Stimulated activated naive CD4-positive, alpha-beta T cell (primary cell): ENCODE data around the gene FOXF1.

Experiments
- DNase-seq, 6 experiments: peaks; one replicate each; lab custom pipeline; 2025; lab: John Stamatoyannopoulos, UW

FOXF1 gene

DNA sequence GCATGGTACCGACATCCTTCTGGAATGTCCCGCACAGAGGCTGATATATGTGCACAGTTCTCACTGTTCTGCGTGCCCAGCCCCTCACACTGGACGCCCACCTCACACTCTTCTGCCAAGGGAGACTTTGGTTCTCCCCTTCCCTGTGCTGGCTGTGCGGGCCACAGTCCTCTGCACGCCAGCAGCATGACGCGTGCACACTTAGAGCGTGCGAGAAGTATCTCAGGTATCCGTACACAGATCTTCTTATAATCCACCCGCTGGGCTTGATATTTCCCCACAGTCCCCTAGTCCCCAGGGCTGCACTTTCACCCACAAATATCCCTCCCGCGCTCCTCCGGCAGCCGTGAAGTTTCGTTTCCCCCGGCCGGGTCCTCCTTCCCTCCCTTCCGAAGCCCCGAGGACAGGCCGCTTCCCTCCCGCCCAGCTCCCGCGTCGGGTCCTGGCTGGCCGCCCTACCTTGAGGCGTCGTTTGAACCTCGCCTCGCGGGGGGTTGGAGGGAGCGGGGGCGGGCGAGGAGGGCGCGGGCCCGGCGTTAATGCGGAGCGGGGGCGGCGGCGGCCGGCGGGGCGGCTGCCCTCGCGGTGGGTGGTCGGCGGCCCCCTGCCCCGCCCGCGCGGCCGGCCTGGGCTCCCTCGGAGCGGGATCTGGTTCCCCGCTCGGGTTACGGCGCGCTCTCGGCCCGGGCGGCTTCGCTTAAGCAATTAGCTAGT is 5.0 kb upstream of the FOXF1 start:
- DNase-seq, result no peak

DNA sequence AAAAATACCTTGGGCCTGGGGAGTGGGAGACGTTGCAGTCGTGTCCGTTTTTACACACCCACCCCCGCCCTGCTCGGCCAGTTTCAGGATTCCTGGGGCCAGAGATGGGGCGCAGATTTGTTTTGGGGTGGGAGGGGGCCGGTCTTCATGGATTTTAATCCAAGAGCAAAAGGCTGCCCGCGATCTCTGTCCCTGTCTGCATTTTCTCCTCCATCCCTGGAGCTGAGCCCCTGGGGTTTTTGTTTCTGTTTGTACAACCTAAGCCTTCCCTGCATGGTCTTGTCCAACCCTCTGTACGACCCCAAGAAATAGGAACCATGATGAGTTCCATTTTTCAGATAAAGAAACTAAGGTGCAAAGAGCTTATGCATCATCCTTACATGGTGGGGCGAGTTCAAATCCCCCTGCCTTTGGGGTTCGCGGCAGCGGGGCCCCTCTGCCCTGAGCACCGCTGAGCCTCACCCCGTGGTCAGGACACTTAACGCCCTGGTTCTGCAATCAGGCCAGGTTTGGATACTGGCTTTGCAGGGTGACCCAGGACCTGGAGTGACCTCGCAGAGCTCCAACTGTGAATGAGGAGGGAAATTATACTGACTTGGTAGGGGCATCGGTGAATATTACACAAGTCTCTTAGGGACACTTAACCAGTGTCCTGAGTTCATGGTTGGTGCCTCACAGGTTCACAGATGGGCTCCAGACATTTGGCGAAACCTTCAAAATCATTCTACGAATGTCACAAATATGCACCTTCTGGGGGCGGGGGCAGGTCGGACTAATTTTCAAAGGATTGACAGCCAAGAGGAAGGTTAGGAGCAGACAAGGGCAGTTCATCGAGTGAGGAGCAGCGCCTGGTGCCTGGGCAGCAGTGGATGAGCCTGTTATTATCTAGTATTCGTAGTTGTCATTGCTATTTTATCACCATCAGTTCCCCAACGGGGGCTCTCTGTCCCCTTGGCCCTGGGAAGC is 4.1 kb upstream of the FOXF1 start:
- DNase-seq, result no peak

DNA sequence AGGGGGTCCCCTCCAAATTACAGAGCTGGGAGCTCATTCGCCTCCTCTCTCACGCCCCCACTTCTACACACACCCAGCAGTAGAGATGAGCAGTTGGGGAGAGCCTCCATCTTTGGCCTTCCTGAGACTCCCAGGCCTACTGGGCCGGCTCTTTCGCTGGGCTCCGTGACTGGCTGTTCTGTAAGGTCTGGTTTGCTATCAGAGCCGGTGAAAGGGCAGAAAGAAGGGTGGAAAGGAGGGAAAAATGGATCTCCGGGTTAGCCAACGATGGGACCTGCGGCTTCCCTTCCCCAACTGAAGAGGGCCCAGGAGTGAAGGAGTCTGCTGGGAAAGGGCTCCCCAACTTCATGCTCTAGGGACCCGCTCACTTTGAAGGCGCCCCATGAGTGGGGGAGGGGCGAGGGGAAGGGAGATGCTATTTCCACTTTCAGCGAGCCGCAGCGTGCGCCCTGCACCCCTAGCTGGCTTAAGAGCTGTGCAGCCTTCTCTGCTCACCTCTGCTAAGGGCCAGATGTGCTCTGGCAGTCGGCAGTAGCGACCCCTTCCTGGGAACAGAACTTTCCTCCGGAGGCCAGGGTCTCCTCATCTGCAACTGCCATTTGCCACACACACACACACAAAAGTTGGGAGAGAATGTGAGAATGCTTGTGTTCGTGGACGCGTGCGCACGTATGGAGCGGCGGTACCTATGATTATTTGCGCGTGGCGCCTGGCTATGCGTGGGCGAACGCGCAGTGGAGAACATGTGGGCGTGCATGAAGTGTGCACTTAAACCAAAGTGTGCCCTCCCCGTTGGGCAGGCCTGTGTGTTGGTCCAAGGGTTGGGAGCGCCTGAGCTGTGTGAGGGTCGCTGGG is 2.9 kb upstream of the FOXF1 start:
- DNase-seq, result no peak

DNA sequence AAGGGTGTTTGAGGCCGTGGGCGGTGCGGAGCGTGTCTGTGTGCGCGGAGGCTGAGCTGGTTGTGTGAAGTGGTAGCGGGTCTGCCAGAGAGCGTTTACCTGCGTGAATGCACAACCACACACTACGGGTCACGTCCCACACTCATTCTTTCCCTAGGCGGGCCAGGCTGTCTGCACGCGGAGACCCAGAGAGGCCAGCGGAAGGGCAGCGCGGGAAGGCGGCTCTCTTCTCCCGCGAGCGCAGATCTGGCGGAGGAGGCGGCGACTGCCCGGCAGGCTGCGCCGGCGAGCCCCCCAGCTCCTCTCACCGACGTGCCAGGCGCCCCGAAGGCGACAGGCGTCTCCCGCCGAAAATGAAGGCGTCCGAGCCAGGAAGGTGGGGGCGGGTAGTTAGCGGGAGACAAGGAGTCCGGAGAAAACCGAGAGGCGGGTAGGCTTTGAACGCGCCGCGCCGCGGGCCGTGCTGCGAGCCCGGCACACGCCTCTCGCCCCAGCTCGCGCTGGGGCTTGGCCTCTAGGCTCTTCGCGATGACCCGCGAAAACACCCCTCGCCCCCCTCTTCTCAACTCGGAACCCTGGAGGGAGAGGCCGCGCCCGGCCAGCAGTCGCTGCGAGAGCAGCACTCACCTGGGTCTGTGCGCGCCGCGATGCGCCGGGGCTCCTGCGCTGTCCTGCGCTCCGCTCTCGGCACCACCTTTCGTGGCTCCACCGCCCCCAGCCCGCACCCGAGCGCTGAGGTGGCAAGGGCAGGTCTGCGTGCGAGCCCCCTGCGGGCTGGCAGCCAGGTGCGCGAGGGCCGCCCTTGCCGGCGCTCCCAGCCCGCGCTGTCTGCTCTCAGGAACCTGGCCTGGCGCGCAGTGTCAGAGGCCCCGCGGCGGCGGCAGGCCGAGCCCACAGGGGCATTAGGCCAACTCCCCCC is 2.0 kb upstream of the FOXF1 start:
- no peak for DNase-seq

DNA sequence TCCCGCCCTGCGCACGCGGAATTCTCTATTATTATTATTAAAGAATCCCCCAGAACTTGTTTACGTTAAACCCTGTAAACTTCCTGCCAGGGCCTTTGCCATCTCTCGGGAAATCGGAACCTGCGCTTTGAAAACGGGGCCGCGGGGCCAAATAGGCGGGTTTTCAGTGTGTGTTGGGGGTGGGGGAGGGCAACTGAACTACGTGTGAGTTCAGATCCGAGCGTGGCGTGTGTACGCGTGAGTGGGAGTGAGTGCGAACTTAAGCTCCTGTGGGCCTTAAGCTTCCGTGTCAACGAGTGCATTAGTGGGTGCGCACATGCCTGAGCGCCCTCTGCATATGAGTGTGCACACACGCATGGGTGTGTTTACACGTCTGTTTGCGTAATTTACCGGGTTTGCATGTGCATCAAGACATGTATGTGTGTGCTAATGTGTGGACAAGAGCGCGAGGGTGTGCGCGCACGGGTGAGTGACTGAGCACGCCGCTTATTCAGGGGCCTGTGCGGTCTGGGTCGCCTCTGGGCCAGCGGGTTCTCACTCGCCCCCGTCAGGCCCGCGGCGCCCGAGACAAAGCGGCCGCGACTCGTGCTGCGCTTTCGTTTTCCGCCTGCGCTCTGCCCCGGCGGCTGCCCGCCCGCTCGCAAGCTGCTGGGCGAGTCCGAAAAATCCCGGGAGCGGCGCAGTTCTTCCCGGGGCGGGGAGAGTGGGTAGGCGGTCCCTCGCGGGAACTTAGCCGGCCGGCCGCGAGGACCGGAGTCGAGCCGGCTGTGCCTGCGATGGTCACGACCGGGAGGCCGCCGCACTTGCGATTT is 1.2 kb upstream of the FOXF1 start:
- DNase-seq, result no peak

DNA sequence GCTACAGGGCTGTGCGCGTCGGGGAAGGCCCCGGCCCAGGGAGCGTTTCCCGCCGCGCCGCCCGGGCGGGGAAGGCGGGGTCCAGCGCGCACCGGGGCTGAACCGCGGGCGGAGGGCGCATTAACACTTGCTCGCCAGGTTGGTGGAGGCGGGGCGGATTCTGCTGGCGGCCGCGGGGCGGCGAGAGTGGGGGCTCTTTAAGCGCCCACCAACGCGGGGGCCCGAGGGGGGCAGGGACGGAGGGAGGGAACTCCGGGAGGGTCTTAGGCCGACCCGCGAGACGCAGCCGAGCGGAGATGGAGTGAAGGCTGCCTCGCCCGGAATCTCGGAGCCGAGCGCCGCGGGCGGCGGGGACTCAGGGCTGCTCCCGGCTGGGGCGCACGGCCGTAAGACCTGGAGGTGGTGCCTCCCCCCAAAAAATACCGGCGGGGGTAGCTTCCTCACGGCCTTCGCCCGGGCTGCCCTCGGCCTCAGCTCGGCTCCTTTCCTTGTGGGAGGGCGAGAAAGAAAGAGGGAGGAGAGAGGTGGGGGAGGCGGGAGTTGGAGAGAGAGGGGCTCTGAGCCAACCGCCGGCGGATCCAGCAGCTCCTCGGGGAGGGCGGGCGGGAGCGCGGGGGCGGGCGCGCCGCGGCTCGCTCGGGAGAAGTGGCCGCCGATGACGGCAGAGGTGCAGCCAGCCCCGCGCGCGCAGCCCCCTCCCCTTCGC is 415 bp upstream of the FOXF1 start:
- no peak for DNase-seq

DNA sequence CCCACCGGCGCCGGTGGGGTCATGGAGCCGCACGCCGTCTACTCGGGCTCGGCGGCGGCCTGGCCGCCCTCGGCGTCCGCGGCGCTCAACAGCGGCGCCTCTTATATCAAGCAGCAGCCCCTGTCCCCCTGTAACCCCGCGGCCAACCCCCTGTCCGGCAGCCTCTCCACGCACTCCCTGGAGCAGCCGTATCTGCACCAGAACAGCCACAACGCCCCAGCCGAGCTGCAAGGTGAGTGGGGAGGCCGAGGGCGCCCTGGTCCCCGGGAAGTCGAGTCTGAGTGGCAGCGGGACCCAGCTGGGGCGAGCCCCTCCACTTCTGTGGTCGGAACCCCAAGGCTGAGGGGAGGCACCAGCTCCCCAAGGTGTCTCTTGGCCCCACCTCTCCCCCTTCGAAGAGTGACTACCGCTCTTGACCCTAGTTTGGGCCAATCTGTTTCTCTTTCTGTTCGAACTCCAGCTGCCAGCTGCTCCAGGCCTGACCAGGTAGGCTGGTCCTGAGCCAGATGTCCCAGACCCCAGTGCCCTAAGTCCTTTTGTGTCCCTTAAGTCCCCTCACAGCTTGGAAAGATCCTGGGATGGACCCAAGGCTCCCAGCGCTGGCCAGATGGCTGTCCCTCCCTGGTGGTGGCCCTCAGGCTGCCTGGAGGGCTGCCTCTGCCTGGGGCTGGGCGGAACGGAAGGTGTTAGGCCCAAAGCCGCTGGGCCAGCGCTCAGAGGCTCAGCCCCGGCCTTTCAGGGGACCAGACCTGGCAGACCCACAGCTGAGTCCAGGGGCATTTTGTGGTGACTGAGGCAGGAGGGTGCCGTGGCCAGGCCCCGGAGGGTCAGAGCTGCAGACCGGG is 1.2 kb downstream of the FOXF1 start:
- no peak for DNase-seq

DNA sequence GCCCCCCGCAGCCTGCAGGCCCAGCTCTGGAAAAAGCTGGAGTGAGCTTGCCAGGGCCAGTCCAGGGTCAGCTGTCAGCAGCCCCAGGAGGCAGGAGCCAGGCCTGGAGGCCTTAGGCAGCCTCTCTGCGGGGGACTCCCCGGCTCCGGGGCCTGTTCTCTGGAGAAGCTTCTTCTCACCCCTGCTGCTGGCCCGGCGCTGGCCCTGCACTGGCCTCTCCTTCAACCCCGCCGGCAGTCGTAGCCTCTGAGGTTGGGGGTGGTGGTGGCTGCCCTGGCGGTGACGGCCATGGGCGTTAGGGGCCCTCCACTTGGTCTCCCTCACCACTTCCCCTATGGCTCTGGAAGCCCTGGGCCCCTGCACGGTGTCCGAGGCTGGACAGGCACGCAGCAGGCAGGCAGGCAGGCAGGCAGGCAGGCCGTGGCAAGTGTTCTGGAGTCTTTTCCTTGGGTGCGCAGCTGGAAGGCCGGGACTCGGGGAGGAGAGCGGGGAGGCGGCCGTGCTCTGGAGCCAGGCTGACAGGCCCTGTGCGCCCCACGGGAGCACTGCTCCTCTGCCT is 2.1 kb downstream of the FOXF1 start:
- no peak for DNase-seq

DNA sequence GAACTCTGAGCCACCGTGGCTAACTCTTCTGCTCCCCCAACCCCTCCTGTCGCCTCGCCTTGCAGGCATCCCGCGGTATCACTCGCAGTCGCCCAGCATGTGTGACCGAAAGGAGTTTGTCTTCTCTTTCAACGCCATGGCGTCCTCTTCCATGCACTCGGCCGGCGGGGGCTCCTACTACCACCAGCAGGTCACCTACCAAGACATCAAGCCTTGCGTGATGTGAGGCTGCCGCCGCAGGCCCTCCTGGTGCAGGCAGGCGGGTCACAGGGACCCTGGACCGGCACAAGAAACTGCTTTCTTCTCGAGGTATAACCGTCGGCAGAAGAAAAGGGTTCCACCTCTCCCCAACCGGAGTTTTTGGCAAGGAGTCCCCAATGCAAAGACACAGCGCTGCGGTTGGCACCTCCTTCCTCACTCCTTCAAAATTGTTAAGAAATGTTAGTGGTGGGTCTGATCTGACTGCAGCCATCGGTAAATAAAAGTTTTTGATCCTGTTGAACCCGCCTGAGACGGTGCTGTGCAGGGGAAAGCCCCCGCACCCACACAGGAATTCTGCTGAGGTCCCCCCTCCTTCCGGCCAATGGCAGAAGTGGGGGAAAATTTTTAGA is 2.6 kb downstream of the FOXF1 start:
- no peak for DNase-seq

DNA sequence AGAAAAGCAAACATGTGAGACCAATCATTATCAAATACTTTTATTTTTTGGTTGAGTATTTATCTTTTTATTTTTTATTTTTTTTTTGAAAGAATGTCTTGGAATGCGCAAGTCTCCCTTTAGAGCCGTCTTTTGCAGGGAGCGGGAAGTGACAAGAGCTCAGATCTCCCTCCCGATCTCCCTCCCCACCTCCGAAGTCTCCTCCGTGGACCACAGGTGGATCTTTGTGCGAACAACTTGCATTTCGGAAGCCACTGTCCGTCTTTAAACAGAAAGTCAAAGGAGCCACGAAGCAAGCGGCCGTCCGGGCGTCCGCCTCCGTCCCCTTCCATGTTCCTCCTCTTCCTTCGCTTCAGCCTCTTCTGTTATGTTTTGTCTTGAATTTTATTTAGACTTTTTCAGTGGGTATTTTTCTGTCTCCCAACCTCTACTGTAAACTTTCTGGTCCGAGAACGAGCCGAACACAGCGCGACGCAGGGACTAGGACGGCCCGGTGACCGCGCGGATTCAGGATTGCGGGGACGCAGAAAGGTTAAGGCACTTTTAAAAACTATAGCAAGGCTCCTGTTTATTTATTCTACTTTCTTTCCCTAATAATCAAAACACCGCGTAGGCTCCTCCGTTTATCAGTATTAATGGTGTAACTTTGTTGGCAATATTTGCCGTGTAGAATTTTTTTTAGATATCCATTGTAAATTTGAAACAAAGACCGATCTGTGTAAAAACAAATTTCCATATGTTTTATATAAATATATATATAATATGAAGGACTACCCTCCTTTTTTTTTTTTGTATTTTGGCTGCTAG is 3.3 kb downstream of the FOXF1 start:
- no peak for DNase-seq

DNA sequence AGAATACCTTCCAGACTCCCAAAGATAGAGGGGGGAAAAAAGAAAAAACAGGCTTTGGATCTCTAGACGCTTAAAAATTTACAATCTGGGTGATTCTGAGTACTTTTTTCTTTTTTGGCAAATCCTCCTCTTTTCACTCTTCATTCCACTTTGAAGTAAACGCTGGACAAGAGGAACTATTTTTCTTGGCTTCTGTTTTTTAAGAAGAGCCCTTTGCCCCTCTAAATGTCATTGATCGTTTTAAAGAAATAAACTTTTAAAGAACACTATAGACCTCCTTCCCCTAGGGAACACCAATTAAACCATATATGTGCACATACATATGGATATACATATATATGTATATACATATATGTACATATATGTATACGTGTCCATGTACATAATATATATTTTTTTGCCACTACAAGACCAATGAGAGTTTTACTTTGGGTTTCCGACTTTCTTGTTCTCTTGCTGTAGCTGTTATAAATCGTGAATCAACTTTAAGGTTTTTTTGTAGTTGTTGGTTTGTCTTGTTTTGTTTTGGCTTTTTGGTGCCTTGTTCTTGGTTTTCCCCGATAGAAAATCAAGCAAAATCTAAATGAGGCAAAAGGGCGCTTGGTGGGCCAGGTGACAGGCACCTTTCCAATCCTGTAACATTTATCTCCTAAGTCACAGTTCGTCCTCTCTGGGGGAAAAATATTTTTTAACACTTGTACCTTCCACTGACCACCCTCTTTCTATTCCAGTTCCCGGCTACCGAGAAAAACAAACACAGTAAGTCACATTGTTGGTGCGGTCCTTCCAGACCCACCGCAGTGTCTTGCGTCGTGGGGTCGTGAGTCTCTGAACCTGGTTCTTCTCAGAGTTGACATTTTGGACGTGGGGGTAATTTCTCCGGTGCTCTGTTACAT is 4.4 kb downstream of the FOXF1 start:
- DNase-seq, result no peak

DNA sequence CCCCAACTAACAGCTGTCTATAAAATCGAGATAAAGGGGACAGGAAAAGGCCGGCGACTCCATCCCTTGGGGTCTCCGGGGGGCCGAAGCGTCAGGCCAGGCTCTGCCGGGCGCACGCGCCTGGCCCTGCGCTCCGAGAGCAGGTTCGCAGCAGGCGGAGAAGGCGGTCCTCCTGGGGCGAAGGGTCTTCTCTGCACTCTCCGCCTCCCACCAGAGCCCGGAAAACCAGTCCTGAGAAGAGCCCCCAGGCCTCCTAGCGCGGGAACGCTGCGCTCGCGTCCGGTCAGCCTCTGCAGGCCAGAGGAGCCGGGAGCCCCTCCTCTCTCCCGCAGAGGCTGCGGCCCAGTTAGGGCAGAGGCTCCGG is 5.1 kb downstream of the FOXF1 start:
- no peak for DNase-seq

DNA sequence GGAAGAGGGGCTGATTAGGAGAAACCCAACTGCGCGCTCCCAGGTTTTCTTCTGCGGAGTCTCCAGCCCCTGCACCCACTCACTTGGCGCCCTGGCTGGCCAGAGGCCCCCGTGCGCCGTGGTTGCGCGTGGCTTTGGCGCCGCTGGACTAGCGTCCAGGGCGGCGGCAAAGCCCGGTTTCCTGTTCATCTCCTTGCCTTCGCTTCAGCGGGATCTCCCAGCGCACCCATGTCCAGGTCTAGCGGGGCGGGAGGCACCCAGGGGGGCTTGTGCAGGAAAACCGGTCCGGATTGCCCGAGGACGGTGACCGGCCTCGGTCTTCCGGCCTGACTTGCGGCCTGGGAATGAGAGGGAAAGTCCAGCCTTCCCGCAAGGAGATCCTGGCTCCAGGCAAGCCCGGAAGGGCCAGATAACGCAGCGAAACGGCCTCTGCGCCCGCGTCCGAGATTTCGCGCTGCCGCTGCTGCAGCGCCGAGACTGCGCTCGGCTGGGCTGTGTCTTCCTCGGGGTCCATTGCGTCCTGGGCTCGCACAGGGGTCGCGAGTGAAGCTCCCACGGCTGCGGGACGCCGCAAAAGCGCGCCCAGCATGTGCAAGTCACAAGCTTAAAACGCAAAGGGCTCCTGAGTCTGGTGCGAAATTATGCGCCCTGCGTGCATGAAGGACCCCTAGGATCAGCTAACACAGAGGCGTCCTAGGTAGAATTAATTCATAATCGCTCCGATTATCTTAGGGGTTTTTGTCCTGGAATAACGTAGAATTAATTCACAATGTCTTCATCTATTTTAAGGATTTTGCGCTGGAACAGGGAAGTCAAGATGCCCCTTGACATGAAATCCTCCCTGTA is 5.7 kb downstream of the FOXF1 start:
- DNase-seq, result no peak

DNA sequence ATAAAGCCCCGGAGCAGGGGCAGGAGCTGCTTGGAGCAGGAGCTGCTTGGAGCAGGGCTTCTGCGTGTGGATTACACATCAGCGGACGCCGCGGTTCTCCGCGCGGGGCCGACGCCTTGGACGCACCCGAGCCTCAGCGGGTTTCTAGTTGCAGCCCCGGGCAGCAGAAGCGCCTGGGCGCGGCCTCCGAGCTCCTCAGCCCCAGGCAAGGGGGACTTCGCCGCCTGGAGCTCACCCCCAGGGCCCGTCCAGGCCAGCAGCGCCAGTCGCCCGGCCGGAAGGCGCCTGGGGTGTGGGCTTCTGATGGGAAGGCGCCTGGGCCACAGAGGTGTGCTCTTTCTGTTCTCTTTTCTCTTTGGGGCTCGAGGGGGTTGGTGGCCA is 6.3 kb downstream of the FOXF1 start:
- no peak for DNase-seq

DNA sequence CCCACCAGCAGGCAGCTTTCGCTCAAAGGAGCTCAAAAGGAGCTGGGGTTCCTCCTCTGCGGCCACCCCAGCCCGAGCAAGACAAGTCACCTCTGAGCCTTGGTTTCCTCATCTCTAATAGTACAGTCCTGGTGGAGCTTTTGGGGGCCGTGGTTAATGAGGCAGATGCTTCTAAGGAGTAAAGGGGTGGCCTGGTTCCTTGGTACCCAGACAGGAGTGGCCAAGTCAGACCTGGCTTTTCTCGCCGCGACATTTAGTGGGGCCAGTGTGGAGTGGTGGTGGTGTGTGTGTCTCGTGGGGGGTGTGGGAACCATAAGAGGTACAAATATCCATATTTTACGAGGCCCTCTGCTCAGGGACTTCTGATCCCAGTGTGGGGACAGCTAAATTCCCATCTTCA is 6.7 kb downstream of the FOXF1 start:
- DNase-seq, result no peak
